ENCODE results near the gene CCL23.
"Not testable (repeated sequence)": the region's sequence is repeated elsewhere in the genome, so short reads cannot be mapped to it uniquely, and the experiment has no call there.

CCL23 gene

GRCh38 chr17:36017799-36018198 is at the start of gene CCL23:
CCL23 (minus strand) TSS chr17:36017972; CDS start chr17:36017897, 75 bp downstream.
- DNase-seq = no peak

GRCh38 chr17:36066365-36066985 is 48.7 kb upstream of the CCL23 start:
- no peak for DNase-seq

GRCh38 chr17:36063786-36064541 is 46.2 kb upstream of the CCL23 start, which contains the start of gene CCL18:
CCL18 (plus strand) TSS chr17:36064272; CDS start chr17:36064343, 71 bp downstream.
- no peak for DNase-seq

GRCh38 chr17:36060816-36061215 is 43.0 kb upstream of the CCL23 start:
- no peak for DNase-seq

- DNase-seq = no peak
These were observed 41.6 kb upstream of the CCL23 start for GRCh38 chr17:36059406-36059805.

GRCh38 chr17:36057911-36058310 is 40.1 kb upstream of the CCL23 start:
- no peak for DNase-seq

GRCh38 chr17:36055921-36056520 is 38.2 kb upstream of the CCL23 start:
- DNase-seq = no peak

GRCh38 chr17:36055171-36055570 is 37.4 kb upstream of the CCL23 start:
- no peak for DNase-seq

- DNase-seq = no peak
These were observed 31.9 kb upstream of the CCL23 start for GRCh38 chr17:36049643-36050042.

GRCh38 chr17:36048066-36048465 is 30.3 kb upstream of the CCL23 start:
- DNase-seq = no peak

- DNase-seq = no peak
These were observed 18.5 kb upstream of the CCL23 start for GRCh38 chr17:36036235-36036634.

- no peak for DNase-seq
These were observed 16.4 kb upstream of the CCL23 start for GRCh38 chr17:36034127-36034526.

- no peak for DNase-seq
These were observed 13.2 kb upstream of the CCL23 start for GRCh38 chr17:36030956-36031355.

- DNase-seq = no peak
These were observed 10.0 kb upstream of the CCL23 start for GRCh38 chr17:36027761-36028160.

GRCh38 chr17:36024106-36024869 is 6.5 kb upstream of the CCL23 start:
- DNase-seq = no peak

- DNase-seq = no peak
These were observed 1.7 kb upstream of the CCL23 start for GRCh38 chr17:36019423-36019822.

- no peak for DNase-seq
These were observed 1.2 kb downstream of the CCL23 start for GRCh38 chr17:36016555-36016954.

GRCh38 chr17:36015895-36016294 is 1.9 kb downstream of the CCL23 start:
- not testable (repeated sequence) for DNase-seq

GRCh38 chr17:36014946-36015345 is 2.8 kb downstream of the CCL23 start:
- no peak for DNase-seq

- no peak for DNase-seq
These were observed 6.6 kb downstream of the CCL23 start for GRCh38 chr17:36011201-36011600.

GRCh38 chr17:36008998-36009665 is 8.6 kb downstream of the CCL23 start:
- no peak for DNase-seq

GRCh38 chr17:36004594-36005108 is 13.1 kb downstream of the CCL23 start:
- DNase-seq = no peak
